HG03280 (cell line): Measurements from ENCODE around the gene KIAA1671.
"Not testable (repeated sequence)": the region's sequence is repeated elsewhere in the genome, so short reads cannot be mapped to it uniquely, and the experiment has no call there.

Experiments used
- ATAC-seq: cut with Tn5 transposase; IDR thresholded peaks from one replicate; pipeline ENCODE4 v1.9.1; 2021; ENCODE audit warnings: mild to moderate bottlenecking, moderate library complexity; ENCODE audit not compliant: unreplicated experiment

The KIAA1671 gene

GRCh38 chr22:25212337-25212736 lies 259.8 kb downstream of the KIAA1671 start:
- no peak for ATAC-seq

GRCh38 chr22:25213221-25213620 lies 260.7 kb downstream of the KIAA1671 start:
- ATAC-seq, result no peak

GRCh38 chr22:25216230-25216629 lies 263.7 kb downstream of the KIAA1671 start:
- ATAC-seq, result no peak

- ATAC-seq, result no peak
These were observed 266.7 kb downstream of the KIAA1671 start, which contains the start of gene CRYBB2 for GRCh38 chr22:25219211-25219689. TSS of gene CRYBB2 (plus strand) at chr22:25219639. CDS start at chr22:25221430, 1,791 bp downstream.

- no peak for ATAC-seq
These were observed 267.5 kb downstream of the KIAA1671 start for GRCh38 chr22:25219948-25220442.

GRCh38 chr22:25221790-25222189 lies 269.3 kb downstream of the KIAA1671 start:
- ATAC-seq, result no peak

- ATAC-seq, result no peak
These were observed 270.8 kb downstream of the KIAA1671 start for GRCh38 chr22:25223269-25223850.

- ATAC-seq, result no peak
These were observed 276.3 kb downstream of the KIAA1671 start for GRCh38 chr22:25228822-25229221.

- not testable (repeated sequence) for ATAC-seq
These were observed 278.2 kb downstream of the KIAA1671 start for GRCh38 chr22:25230760-25231159.

- no peak for ATAC-seq
These were observed 279.8 kb downstream of the KIAA1671 start for GRCh38 chr22:25232301-25232700.

GRCh38 chr22:25233706-25234105 lies 281.2 kb downstream of the KIAA1671 start:
- not testable (repeated sequence) for ATAC-seq

GRCh38 chr22:25235547-25236290 lies 283.2 kb downstream of the KIAA1671 start:
- peak; percentile 76 for ATAC-seq

- no peak for ATAC-seq
These were observed 283.9 kb downstream of the KIAA1671 start for GRCh38 chr22:25236417-25236816.

- ATAC-seq, result no peak
These were observed 285.0 kb downstream of the KIAA1671 start for GRCh38 chr22:25237503-25237902.

GRCh38 chr22:25238058-25238457 lies 285.5 kb downstream of the KIAA1671 start:
- not testable (repeated sequence) for ATAC-seq
